ENCODE data around the gene CLINT1.

DNA sequence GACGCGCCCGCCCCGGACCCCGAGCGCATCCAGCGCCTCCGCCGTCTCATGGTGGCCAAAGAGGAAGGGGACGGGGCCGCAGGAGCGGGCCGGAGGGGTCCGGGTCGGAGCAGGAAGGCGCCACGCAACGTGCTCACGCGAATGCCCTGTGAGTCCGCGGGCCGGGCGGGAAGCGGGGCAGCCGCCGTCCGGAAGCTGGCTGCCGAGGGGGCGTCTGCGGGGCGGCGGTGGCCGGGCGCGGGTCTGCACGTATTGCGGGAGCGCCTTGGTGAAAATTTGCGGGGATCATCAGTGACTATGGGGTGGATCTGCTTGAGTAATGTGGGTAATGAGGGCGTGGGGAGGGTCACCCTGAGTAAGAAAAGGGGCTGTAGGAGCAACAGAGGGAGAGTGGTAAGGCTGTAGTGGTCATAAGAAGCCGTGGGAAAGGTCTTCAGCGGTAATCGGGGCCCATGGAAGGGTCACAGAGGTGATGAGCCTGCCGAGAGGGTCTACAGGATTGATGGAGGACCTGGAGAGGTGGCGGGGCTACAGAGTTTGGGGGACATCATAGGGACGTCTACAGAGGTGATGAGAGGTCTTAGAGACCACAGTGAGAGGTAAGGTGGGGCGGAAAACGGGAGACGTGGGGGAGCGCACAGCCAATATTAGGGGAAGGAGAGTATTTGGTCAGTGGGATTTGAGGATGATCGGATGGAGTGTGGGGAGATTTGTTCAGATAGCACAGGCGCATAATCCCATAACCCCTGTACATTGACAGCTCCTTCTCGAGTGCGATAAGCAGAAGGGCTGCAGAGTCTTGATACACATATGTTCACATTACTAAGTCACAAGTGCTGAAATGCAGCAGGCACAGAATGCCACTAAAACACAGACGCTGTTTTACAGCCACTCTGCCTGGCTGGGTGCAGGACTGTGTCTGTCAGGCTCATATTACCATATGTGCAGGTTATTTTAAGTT lies 114.6 kb downstream of the CLINT1 start:
- no peak for TF ChIP-seq EP300 (IDR thresholded peaks at IDR 0.05; ENCODE audit: borderline replicate concordance)
- no peak for TF ChIP-seq ZBTB7A (IDR thresholded peaks at IDR 0.05; ENCODE audit: low read depth)
- TF ChIP-seq, protein P1, sequence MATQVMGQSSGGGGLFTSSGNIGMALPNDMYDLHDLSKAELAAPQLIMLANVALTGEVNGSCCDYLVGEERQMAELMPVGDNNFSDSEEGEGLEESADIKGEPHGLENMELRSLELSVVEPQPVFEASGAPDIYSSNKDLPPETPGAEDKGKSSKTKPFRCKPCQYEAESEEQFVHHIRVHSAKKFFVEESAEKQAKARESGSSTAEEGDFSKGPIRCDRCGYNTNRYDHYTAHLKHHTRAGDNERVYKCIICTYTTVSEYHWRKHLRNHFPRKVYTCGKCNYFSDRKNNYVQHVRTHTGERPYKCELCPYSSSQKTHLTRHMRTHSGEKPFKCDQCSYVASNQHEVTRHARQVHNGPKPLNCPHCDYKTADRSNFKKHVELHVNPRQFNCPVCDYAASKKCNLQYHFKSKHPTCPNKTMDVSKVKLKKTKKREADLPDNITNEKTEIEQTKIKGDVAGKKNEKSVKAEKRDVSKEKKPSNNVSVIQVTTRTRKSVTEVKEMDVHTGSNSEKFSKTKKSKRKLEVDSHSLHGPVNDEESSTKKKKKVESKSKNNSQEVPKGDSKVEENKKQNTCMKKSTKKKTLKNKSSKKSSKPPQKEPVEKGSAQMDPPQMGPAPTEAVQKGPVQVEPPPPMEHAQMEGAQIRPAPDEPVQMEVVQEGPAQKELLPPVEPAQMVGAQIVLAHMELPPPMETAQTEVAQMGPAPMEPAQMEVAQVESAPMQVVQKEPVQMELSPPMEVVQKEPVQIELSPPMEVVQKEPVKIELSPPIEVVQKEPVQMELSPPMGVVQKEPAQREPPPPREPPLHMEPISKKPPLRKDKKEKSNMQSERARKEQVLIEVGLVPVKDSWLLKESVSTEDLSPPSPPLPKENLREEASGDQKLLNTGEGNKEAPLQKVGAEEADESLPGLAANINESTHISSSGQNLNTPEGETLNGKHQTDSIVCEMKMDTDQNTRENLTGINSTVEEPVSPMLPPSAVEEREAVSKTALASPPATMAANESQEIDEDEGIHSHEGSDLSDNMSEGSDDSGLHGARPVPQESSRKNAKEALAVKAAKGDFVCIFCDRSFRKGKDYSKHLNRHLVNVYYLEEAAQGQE (IDR thresholded peaks at IDR 0.05; ENCODE audit: low read depth) = no peak
- TF ChIP-seq CREB1 (IDR thresholded peaks at IDR 0.05; ENCODE audit: low read depth) = no peak
- no peak for TF ChIP-seq CEBPB (IDR thresholded peaks at IDR 0.05)
- TF ChIP-seq TAF1 (IDR thresholded peaks at IDR 0.05; ENCODE audit: low read depth) = no peak
- TF ChIP-seq, protein P2, sequence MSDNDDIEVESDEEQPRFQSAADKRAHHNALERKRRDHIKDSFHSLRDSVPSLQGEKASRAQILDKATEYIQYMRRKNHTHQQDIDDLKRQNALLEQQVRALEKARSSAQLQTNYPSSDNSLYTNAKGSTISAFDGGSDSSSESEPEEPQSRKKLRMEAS (IDR thresholded peaks at IDR 0.05) = no peak
- TF ChIP-seq YY1 (IDR thresholded peaks at IDR 0.05; ENCODE audit: low read depth) = no peak
- TF ChIP-seq TCF12 (IDR thresholded peaks at IDR 0.05; ENCODE audit: low read depth) = no peak
- TF ChIP-seq EGR1 (IDR thresholded peaks at IDR 0.05) = no peak
- no peak for TF ChIP-seq TEAD4 (IDR thresholded peaks at IDR 0.05)
- TF ChIP-seq, protein P3, sequence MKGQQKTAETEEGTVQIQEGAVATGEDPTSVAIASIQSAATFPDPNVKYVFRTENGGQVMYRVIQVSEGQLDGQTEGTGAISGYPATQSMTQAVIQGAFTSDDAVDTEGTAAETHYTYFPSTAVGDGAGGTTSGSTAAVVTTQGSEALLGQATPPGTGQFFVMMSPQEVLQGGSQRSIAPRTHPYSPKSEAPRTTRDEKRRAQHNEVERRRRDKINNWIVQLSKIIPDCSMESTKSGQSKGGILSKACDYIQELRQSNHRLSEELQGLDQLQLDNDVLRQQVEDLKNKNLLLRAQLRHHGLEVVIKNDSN (IDR thresholded peaks at IDR 0.05) = no peak
- no peak for TF ChIP-seq NFIC (IDR thresholded peaks at IDR 0.05)
- TF ChIP-seq RAD21 (IDR thresholded peaks at IDR 0.05; ENCODE audit: low read depth) = no peak
